SJSA1 (cell line): ENCODE measurements around the gene CYB5B. TPM values are rescaled to one million over a fixed set of nuclear protein-coding genes. Genes with fewer than 3 reads are reported as not detected.

Experiments used
- DNase-seq, 2 experiments: peaks; one replicate each; pipeline ENCODE4 v3.0.0-alpha.2; 2015 to 2020; ENCODE audit warnings: low spot score in 2 of 2, low read depth in 1 of 2
- H3K27ac ChIP-seq: fragments of 250-450 bp; sonication (Bioruptor Pico); 2 replicates; pipeline ENCODE4 v1.5.1; 2020; ENCODE audit warnings: mild to moderate bottlenecking, moderate library complexity
- H3K27me3 ChIP-seq: fragments of 250-450 bp; sonication (Bioruptor Pico); replicated peaks from 2 replicates; pipeline ENCODE4 v1.5.1; 2020; ENCODE audit warnings: mild to moderate bottlenecking, moderate library complexity
- H3K36me3 ChIP-seq: fragments of 250-450 bp; sonication (Bioruptor Pico); 2 replicates; pipeline ENCODE4 v1.5.1; 2020; ENCODE audit warnings: mild to moderate bottlenecking
- H3K4me1 ChIP-seq: fragments of 250-450 bp; sonication (Bioruptor Pico); replicated peaks from 2 replicates; pipeline ENCODE4 v1.6.1; 2021; ENCODE audit warnings: mild to moderate bottlenecking
- H3K4me3 ChIP-seq: fragments of 250-450 bp; sonication (Bioruptor Pico); 2 replicates; pipeline ENCODE4 v1.5.1; 2020; ENCODE audit warnings: mild to moderate bottlenecking
- H3K9me3 ChIP-seq: fragments of 250-450 bp; sonication (Bioruptor Pico); replicated peaks from 2 replicates; pipeline ENCODE4 v1.5.1; 2020; ENCODE audit warnings: mild to moderate bottlenecking
- total RNA-seq: library from RNA; depleted of rRNA; stranded (reverse); fragments of >200 nt; shearing (Covaris generic); gene quantifications from 2 replicates; pipeline ENCODE4 v1.2.3, GENCODE V29; 2014

The CYB5B gene
- total RNA-seq, 1 experiment from 2014 or later, result 102 TPM

- Histone ChIP-seq H3K4me3 (no peak overlapping the region), H3K27me3 (no peaks in the 10 kb centered on the region), H3K9me3 (peaks cover 7% of the 10 kb centered on the region; the same call in 1 of the 2 replicates), H3K27ac (no peak overlapping the region), H3K4me1 (no peaks in the 10 kb centered on the region), H3K36me3 (no peaks in the 10 kb centered on the region)
- DNase-seq, result no peak
Observed at GRCh38 chr16:69494991-69495392, 70.6 kb downstream of the CYB5B start.

GRCh38 chr16:69495821-69496220, 71.4 kb downstream of the CYB5B start:
- Histone ChIP-seq H3K4me3 (no peak overlapping the region), H3K4me1 (no peaks in the 10 kb centered on the region), H3K36me3 (no peaks in the 10 kb centered on the region), H3K27ac (no peak overlapping the region), H3K9me3 (peaks cover 7% of the 10 kb centered on the region; the same call in 1 of the 2 replicates), H3K27me3 (no peaks in the 10 kb centered on the region)
- no peak for DNase-seq

DNA sequence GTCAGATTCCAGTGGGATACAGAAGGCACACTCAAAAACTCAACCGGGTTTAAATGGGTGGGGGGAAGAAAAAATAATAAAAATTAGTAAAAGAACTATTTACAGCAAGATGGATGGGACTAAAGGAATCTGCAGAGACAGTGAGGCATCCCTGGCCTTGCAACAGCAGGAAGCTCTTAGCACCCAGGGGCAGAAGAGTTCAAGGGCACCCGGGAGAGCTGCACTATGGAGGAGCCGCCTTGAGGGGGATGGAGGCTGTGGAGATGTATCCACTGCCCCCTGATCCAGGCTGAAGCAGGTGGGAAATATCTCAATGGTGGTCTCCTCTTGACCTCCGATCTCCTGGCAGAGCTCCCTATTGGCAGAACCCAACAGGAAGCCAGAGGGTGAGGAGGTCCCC, 72.0 kb downstream of the CYB5B start:
- DNase-seq, result no peak
- H3K27ac ChIP-seq, result no peak overlapping the region
- no peaks in the 10 kb centered on the region for H3K36me3 ChIP-seq
- H3K9me3 ChIP-seq, result peaks cover 7% of the 10 kb centered on the region; the same call in 1 of the 2 replicates
- no peaks in the 10 kb centered on the region for H3K4me1 ChIP-seq
- no peaks in the 10 kb centered on the region for H3K27me3 ChIP-seq
- no peak overlapping the region for H3K4me3 ChIP-seq

DNA sequence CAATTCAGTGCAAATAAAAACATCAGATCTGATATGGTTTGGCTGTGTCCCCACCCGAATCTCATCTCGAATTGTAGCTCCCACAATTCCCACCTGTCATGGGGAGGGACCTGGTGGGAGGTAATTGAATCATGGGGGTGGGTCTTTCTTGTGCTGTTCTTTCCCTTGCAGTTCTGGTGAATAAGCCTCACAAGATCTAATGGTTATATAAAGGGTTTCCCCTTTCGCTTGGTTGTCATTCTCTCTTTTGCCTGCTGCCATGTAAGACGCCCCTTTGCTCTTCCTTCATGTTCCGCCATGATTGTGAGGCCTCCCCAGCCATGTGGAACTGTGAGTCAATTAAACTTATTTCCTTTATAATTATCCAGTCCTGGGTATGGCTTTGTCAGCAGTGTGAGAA, 72.5 kb downstream of the CYB5B start:
- H3K4me1 ChIP-seq, result no peaks in the 10 kb centered on the region
- no peak overlapping the region for H3K4me3 ChIP-seq
- DNase-seq, result no peak
- H3K27me3 ChIP-seq, result no peaks in the 10 kb centered on the region
- H3K27ac ChIP-seq, result no peak overlapping the region
- peaks cover 7% of the 10 kb centered on the region; the same call in 1 of the 2 replicates for H3K9me3 ChIP-seq
- H3K36me3 ChIP-seq, result no peaks in the 10 kb centered on the region

DNA sequence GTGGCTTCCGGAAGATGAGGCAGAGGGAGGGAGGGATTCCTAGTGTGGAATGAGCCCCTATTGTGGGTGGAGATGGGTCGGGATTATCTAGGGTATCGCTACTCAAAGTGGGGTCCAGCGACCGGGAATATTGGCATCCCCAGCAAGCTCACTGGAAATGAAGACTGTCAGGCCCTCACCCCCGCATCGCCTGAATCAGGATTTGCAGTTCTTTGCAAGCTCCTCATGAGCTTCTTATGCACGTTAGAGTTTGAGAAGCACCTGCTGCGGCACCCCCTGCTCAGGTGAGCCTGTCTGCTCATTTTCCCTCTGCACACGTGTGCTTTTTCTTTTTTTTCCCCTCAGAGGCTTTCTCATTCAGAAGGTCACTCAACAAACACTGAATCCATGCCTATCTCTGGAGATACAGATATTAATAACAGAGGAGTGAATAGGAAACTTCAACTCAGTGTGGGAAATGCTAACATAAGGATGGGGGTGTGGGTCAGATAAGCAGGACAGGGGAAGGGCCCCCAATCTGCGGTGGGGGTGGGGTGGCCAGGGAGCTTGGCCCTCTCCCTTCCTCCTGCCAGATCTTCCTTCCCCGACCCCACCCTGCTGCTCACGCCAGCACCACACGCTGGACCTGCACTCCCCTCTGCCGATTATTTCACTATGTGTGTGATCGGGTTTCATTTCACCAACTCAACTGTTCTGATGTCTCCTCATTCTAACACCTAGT, 73.6 kb downstream of the CYB5B start:
- no peaks in the 10 kb centered on the region for H3K27me3 ChIP-seq
- no peaks in the 10 kb centered on the region for H3K36me3 ChIP-seq
- no peaks in the 10 kb centered on the region for H3K4me1 ChIP-seq
- H3K9me3 ChIP-seq, result peaks cover 7% of the 10 kb centered on the region; the same call in 1 of the 2 replicates
- H3K27ac ChIP-seq, result no peak overlapping the region
- no peak overlapping the region for H3K4me3 ChIP-seq
- DNase-seq, result no peak

GRCh38 chr16:69498926-69499325, 74.5 kb downstream of the CYB5B start:
- Histone ChIP-seq H3K27me3 (no peaks in the 10 kb centered on the region), H3K4me1 (no peaks in the 10 kb centered on the region), H3K4me3 (no peak overlapping the region), H3K27ac (no peak overlapping the region), H3K36me3 (no peaks in the 10 kb centered on the region), H3K9me3 (peaks cover under 1% of the 10 kb centered on the region; the same call in 1 of the 2 replicates)
- DNase-seq, result no peak

DNA sequence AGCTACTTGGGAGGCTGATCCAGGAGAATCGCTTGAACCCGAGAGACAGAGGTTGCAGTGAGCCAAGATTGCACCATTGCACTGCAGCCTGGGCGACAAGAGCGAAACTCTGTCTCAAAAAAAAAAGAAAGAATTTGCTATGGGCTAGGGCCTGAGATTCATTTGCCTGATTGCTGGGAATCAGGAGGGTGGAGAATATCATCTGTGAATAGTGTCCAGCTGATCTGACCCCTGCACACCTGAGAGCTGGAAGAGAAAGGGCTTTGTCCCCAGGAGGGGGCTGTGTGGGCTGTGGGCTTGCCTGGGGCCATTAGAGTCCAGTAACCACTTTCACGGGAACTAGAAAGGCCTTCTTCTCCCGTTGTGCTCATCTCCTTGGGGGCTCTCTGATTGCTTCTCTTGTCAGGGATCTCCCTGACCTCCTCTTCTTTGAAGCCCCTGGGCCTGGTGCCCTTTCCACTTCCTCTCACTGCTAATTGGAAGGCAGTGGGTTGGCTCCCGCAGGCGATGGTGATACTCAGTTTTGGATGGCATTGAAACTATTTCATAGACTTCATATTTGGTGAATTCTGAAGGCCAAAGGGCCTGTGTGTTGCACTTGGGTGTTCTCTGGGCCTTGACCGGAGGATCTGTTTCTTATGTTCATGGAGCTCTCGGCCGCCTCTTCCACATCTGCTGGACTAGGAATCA, 75.3 kb downstream of the CYB5B start:
- Histone ChIP-seq H3K27me3 (no peaks in the 10 kb centered on the region), H3K4me3 (no peak overlapping the region), H3K27ac (no peak overlapping the region), H3K36me3 (no peaks in the 10 kb centered on the region), H3K9me3 (no peaks in the 10 kb centered on the region), H3K4me1 (no peaks in the 10 kb centered on the region)
- no peak for DNase-seq

DNA sequence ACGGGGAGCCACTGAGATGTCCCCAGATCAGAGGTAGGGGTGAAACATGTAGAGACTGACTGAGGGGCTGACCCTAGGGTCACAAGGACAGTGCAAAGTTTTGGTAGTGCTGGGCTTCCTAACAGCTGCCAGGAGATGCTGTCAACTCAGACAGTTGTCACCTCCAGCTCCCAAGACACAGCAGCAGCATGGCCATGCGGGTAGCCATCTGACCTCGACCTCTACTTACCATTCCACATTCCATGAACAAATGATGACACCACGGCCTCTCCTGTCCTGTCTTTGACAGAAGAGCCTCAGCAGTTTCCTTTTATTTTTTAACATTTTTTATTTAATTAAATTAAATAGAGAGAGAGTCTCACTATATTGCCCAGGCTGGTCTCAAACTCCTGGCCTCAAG, 76.1 kb downstream of the CYB5B start:
- DNase-seq, result no peak
- Histone ChIP-seq H3K4me3 (no peak overlapping the region), H3K36me3 (no peaks in the 10 kb centered on the region), H3K4me1 (no peaks in the 10 kb centered on the region), H3K9me3 (no peaks in the 10 kb centered on the region), H3K27ac (no peak overlapping the region), H3K27me3 (no peaks in the 10 kb centered on the region)

GRCh38 chr16:69501956-69502745, 77.7 kb downstream of the CYB5B start:
- no peaks in the 10 kb centered on the region for H3K4me1 ChIP-seq
- H3K36me3 ChIP-seq, result no peaks in the 10 kb centered on the region
- H3K27ac ChIP-seq, result no peak overlapping the region
- DNase-seq, result no peak
- no peaks in the 10 kb centered on the region for H3K9me3 ChIP-seq
- H3K27me3 ChIP-seq, result no peaks in the 10 kb centered on the region
- no peak overlapping the region for H3K4me3 ChIP-seq

DNA sequence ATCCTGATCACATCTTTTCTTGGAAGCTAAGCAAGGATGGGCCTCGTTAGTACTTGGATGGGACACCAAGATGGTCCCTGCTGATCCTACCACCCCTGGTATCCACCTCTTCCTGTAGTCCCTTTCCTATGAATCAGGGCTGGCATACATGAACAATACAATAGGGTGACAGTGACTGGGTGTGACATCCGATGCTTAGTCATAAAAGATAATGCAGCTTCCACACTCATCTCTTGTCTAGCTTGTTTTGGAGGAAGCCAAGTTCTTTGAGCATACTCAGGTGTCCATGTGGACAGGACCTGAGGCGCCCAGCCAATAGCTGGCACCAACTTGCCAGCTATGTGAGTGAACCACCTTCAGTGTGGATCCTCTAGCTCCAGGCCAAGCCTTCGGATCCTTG, 78.8 kb downstream of the CYB5B start:
- H3K36me3 ChIP-seq, result no peaks in the 10 kb centered on the region
- no peaks in the 10 kb centered on the region for H3K4me1 ChIP-seq
- DNase-seq, result no peak
- no peaks in the 10 kb centered on the region for H3K27me3 ChIP-seq
- no peaks in the 10 kb centered on the region for H3K9me3 ChIP-seq
- no peak overlapping the region for H3K4me3 ChIP-seq
- no peak overlapping the region for H3K27ac ChIP-seq

DNA sequence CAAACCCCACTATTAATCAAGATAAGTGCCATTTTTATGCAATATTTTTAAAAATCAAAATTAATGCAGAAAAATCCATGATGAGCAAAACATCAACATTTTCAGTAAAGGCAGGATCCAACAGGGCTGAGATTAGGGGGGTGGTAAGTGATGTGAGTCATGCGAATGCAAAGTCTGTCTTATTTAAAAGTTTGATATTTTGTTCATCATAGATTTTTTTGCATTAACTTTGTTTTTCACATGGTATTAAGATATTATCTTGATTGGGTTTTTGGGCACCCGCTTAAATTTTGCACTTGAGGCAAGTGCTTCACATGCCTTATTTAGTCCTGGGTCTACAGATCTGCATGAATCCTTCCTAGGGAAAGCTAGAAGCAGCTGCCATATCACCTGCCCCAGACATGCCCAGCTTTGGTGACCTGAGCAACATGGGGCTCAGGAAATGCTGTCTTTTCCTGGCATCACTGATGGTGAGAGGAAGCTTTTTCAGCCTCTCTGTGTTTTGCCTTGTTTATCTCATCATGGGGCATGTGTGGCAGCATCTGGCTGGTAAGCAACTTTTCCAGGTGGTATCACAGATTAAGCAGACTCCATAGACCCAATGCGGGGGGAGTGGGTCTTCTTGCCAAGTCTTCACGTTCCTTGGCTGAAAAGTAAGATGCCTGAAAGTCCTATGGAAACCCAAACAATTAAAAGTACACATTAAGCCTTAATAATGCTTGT, 83.8 kb downstream of the CYB5B start:
- peaks cover 2% of the 10 kb centered on the region for H3K4me1 ChIP-seq
- no peaks in the 10 kb centered on the region for H3K27me3 ChIP-seq
- no peak overlapping the region for H3K27ac ChIP-seq
- H3K4me3 ChIP-seq, result no peak overlapping the region
- no peaks in the 10 kb centered on the region for H3K9me3 ChIP-seq
- no peak for DNase-seq
- H3K36me3 ChIP-seq, result no peaks in the 10 kb centered on the region

DNA sequence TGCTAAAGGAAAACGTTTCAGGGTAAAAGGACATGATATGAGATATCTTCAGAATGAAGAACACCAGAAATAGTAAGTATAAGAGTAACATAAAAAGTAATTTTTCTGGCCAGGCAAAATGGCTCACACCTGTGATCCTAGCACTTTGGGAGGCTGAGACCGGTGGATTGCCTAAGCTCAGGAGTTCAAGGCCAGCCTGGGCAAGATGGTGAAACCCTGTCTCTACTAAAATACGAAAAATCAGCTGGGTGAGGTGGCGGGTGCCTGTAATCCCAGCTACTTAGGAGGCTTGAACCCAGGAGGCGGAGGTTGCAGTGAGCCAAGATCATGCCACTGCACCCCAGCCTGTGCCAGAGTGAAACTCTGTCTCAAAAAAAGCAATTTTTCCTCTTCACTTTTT, 84.7 kb downstream of the CYB5B start:
- H3K4me3 ChIP-seq, result no peak overlapping the region
- no peaks in the 10 kb centered on the region for H3K27me3 ChIP-seq
- no peaks in the 10 kb centered on the region for H3K36me3 ChIP-seq
- DNase-seq, result no peak
- H3K9me3 ChIP-seq, result no peaks in the 10 kb centered on the region
- peaks cover 11% of the 10 kb centered on the region for H3K4me1 ChIP-seq
- H3K27ac ChIP-seq, result no peak overlapping the region

- H3K4me1 ChIP-seq, result peaks cover 26% of the 10 kb centered on the region
- H3K27ac ChIP-seq, result no peak overlapping the region
- H3K27me3 ChIP-seq, result no peaks in the 10 kb centered on the region
- DNase-seq, result no peak
- no peaks in the 10 kb centered on the region for H3K36me3 ChIP-seq
- H3K9me3 ChIP-seq, result no peaks in the 10 kb centered on the region
- no peak overlapping the region for H3K4me3 ChIP-seq
Observed at GRCh38 chr16:69511651-69512050, 87.2 kb downstream of the CYB5B start.
